PC-3 (cell line): ENCODE measurements around the gene ICAM4. TPM values are rescaled to one million over a fixed set of nuclear protein-coding genes. Genes with fewer than 3 reads are reported as not detected.

Experiments used
- ATAC-seq: fragments of 200-7000 bp; cut with Tn5 transposase; 2 replicates; pipeline ENCODE4 v1.9.1; 2020; ENCODE audit warnings: mild to moderate bottlenecking, moderate library complexity
- BruUV-seq: library from RNA; stranded (reverse); fragments of 400-500 nt; replicated peaks from 2 replicates; lab custom pipeline; 2021; lab: Mats Ljungman, UMichigan
- CTCF ChIA-PET: fragments of 300-600 bp; sonication (Branson Sonifier 250); formaldehyde crosslinking; loops from one replicate; lab custom pipeline; 2022; ENCODE audit warnings: antibody characterized with exemption; lab: Charles Lee
- POLR2A ChIA-PET: fragments of 300-600 bp; sonication (Branson Sonifier 250); formaldehyde crosslinking; loops from one replicate; lab custom pipeline; 2022; ENCODE audit warnings: antibody characterized with exemption; ENCODE audit not compliant: unreplicated experiment; lab: Charles Lee
- DNase-seq: peaks from one replicate; pipeline ENCODE4 v3.0.0-alpha.2; 2015
- H2AFZ ChIP-seq: fragments of 300-600 bp; sonication (generic); 2 replicates; pipeline ENCODE4 v1.6.0; 2016; ENCODE audit warnings: antibody characterized with exemption, low read length
- H3F3A ChIP-seq: fragments of 300-600 bp; sonication (generic); one replicate; pipeline ENCODE4 v1.6.0; 2017; ENCODE audit warnings: antibody characterized with exemption, low read length, control low read depth, mild to moderate bottlenecking; ENCODE audit not compliant: unreplicated experiment
- H3K27ac ChIP-seq: fragments of 300-600 bp; sonication (generic); 2 replicates; pipeline ENCODE4 v1.5.1; 2016; ENCODE audit warnings: mild to moderate bottlenecking, low read length
- H3K27me3 ChIP-seq: fragments of 300-600 bp; sonication (generic); 2 replicates; pipeline ENCODE4 v1.6.1; 2016; ENCODE audit warnings: low read length, mixed read lengths
- H3K36me3 ChIP-seq: fragments of 300-600 bp; sonication (generic); 2 replicates; pipeline ENCODE4 v1.6.1; 2016; ENCODE audit warnings: low read depth, mixed run types, low read length, mixed read lengths
- H3K4me1 ChIP-seq: fragments of 300-600 bp; sonication (generic); 2 replicates; pipeline ENCODE4 v1.5.1; 2016; ENCODE audit warnings: low read length; ENCODE audit not compliant: insufficient read depth
- H3K4me2 ChIP-seq: fragments of 300-600 bp; sonication (generic); 2 replicates; pipeline ENCODE4 v1.6.0; 2016; ENCODE audit warnings: low read length
- H3K4me3 ChIP-seq: fragments of 300-600 bp; sonication (generic); 2 replicates; pipeline ENCODE4 v1.5.1; 2016; ENCODE audit warnings: mild to moderate bottlenecking, low read length, mixed read lengths
- H3K79me2 ChIP-seq: fragments of 300-600 bp; sonication (generic); 2 replicates; pipeline ENCODE4 v1.6.1; 2017; ENCODE audit warnings: low read length, mixed read lengths
- H3K9ac ChIP-seq: fragments of 300-600 bp; sonication (generic); 2 replicates; pipeline ENCODE4 v1.6.0; 2016; ENCODE audit warnings: mild to moderate bottlenecking, low read length
- H3K9me2 ChIP-seq: fragments of 300-600 bp; sonication (generic); replicated peaks from 2 replicates; pipeline ENCODE4 v1.6.1; 2016; ENCODE audit warnings: mixed run types, low read length, mixed read lengths
- H3K9me3 ChIP-seq: fragments of 300-600 bp; sonication (generic); 2 replicates; pipeline ENCODE4 v1.6.1; 2016; ENCODE audit warnings: low read length, mixed read lengths
- H4K20me1 ChIP-seq: fragments of 300-600 bp; sonication (generic); 2 replicates; pipeline ENCODE4 v1.6.1; 2016; ENCODE audit warnings: low read length, mixed read lengths
- CTCF ChIP-seq: fragments of 300-600 bp; sonication (generic); conservative IDR thresholded peaks from 2 replicates; pipeline ENCODE4 v1.5.1; 2017; ENCODE audit warnings: antibody characterized with exemption, low read depth, mild to moderate bottlenecking, low read length
- EZH2 ChIP-seq: fragments of 300-600 bp; sonication (generic); IDR thresholded peaks from one replicate; pipeline ENCODE4 v1.6.1; 2017; ENCODE audit warnings: antibody characterized with exemption, mild to moderate bottlenecking, low read length; ENCODE audit not compliant: unreplicated experiment
- EZH2phosphoT487 ChIP-seq: fragments of 300-600 bp; sonication (generic); IDR thresholded peaks from 2 replicates; pipeline ENCODE4 v1.6.1; 2018; ENCODE audit warnings: mild to moderate bottlenecking, antibody characterized with exemption, low read length, borderline replicate concordance
- intact Hi-C: fragments of 100-400 bp; cut with micrococcal nuclease; formaldehyde crosslinking; loops from 2 replicates; pipeline ENCODE4 v1.9.0; 2023
- total RNA-seq: library from RNA; depleted of rRNA; stranded (reverse); fragments of >200 nt; gene quantifications from 2 replicates; pipeline ENCODE4 v1.2.3, GENCODE V29; 2014

The ICAM4 gene
- total RNA-seq, 1 experiment from 2014 or later, result not detected

DNA sequence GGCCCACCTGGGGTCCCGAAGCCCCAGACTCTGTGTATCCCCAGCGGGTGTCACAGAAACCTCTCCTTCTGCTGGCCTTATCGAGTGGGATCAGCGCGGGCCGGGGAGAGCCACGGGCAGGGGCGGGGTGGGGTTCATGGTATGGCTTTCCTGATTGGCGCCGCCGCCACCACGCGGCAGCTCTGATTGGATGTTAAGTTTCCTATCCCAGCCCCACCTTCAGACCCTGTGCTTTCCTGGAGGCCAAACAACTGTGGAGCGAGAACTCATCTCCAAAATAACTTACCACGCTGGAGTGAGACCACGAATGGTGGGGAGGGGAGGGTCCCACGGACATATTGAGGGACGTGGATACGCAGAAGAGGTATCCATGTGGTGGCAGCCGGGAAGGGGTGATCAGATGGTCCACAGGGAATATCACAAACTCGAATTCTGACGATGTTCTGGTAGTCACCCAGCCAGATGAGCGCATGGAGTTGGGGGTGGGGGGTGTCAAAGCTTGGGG is 2.0 kb downstream of the ICAM4 start:
- no peak overlapping the region for H3K27ac ChIP-seq

DNA sequence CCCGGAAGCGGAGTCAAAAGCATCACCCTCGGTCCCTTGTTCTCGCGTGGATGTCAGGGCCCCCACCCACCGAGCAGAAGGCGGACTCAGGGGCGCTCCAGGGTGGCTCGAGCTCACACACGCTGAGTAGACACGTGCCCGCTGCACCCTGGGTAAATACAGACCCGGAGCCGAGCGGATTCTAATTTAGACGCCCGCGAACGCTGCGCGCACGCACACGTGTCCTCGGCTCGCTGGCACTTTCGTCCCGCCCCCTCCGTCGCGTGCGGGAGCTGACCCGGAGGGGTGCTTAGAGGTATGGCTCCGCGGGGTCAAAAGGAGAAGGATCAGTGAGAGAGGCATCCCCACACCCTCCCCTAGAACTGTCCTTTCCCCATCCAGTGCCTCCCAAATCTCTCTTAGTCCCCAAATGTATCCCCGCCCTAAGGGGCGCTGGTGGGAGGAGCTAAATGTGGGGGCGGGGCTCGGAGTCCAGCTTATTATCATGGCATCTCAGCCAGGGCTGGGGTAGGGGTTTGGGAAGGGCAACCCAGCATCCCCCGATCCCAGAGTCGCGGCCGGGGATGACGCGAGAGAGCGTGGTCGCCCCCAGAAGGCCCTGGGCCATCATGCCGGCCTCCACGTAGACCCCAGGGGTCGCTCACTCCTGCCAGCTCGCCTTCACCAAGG is 2.5 kb downstream of the ICAM4 start:
- TF ChIP-seq CTCF (no peak), EZH2 (no peak), EZH2phosphoT487 (no peak)
- BruUV-seq, result no TSS peak
- intact Hi-C loops, result no loop called here
- Histone ChIP-seq H3K4me1 (peaks cover 29% of the 10 kb centered on the region), H3K27me3 (peaks cover 19% of the 10 kb centered on the region; the same call in 1 of the 2 replicates), H3K9me2 (no peaks in the 10 kb centered on the region), H3K9ac (no peak overlapping the region), H3K79me2 (no peaks in the 10 kb centered on the region), H3K4me3 (peak overlapping the region; percentile 69), H3F3A (no peaks in the 10 kb centered on the region), H3K4me2 (peak overlapping the region; percentile 95), H3K9me3 (no peaks in the 10 kb centered on the region), H3K36me3 (0 out of 2 replicates have a peak, but pooled peaks cover 3% of the 10 kb centered on the region), H4K20me1 (no peaks in the 10 kb centered on the region), H2AFZ (peak overlapping the region; percentile 80), H3K27ac (no peak overlapping the region)
- ATAC-seq, result peak; percentile 8
- ChIA-PET CTCF (interaction anchor here (1.0 to 1.2 kb wide), 2 partner anchors 20 to 114 kb away, joined by 5 read pairs; no protein-coding TSS in a partner anchor), POLR2A (interaction anchor here (0.6 kb wide), 1 partner anchor 10 kb away, joined by 3 read pairs; no protein-coding TSS in a partner anchor)
- DNase-seq, result peak; percentile 45

More for the DNA sequence above, 2.0 kb downstream of the ICAM4 start:
- Histone ChIP-seq H3K79me2 (no peaks in the 10 kb centered on the region), H4K20me1 (no peaks in the 10 kb centered on the region), H3K27me3 (peaks cover 19% of the 10 kb centered on the region; the same call in 1 of the 2 replicates), H3K4me1 (peaks cover 29% of the 10 kb centered on the region), H3K4me2 (peak overlapping the region; percentile 95), H3F3A (no peaks in the 10 kb centered on the region), H2AFZ (peak overlapping the region; percentile 80), H3K9me3 (no peaks in the 10 kb centered on the region), H3K9ac (no peak overlapping the region), H3K4me3 (peak overlapping the region; percentile 69), H3K9me2 (no peaks in the 10 kb centered on the region), H3K36me3 (0 out of 2 replicates have a peak, but pooled peaks cover 3% of the 10 kb centered on the region)
- DNase-seq, result peak; percentile 57
- intact Hi-C loops, result no loop called here
- BruUV-seq, result no TSS peak
- peak; percentile 16; the same call in 1 of the 2 replicates for ATAC-seq
- ChIA-PET POLR2A (no interaction called here), CTCF (interaction anchor here (1.0 to 1.2 kb wide), 2 partner anchors 19 to 115 kb away, joined by 5 read pairs; no protein-coding TSS in a partner anchor)
- no peak for TF ChIP-seq EZH2
- no peak for TF ChIP-seq EZH2phosphoT487
- TF ChIP-seq CTCF, result no peak
